Breast epithelium (tissue), 4 donors: Measurements from ENCODE around the gene ALDH1L1. TPM values are rescaled to one million over a fixed set of nuclear protein-coding genes. Genes with fewer than 3 reads are reported as not detected.

Experiments used
- DNase-seq, 2 donors: peaks; one replicate each; pipeline ENCODE4 v3.0.0-alpha.2; 2019; ENCODE audit warnings: low spot score in 2 of 2
- H3K27ac ChIP-seq, 2 donors: fragments of 200-600 bp; sonication (generic) in 1 of 2; one replicate each; pipeline ENCODE4 v1.5.1; 2016 to 2019; ENCODE audit warnings: mild to moderate bottlenecking in 1 of 2
- H3K27me3 ChIP-seq, 2 donors: fragments of 200-600 bp; sonication (generic) in 1 of 2; one replicate each; pipeline versions ENCODE4 v1.5.1 to v1.6.0; 2017 to 2019; ENCODE audit warnings: control low read depth in 1 of 2, mild to moderate bottlenecking in 1 of 2
- H3K36me3 ChIP-seq: fragments of 200-600 bp; one replicate; pipeline ENCODE4 v1.5.1; 2019
- H3K4me1 ChIP-seq, 2 donors: fragments of 200-600 bp; sonication (generic); one replicate each; pipeline ENCODE4 v1.5.1; 2016 to 2019; ENCODE audit warnings: control low read depth in 1 of 2
- H3K4me3 ChIP-seq, 3 donors: fragments of 200-600 bp; sonication (generic); 1 replicate in 2 of 3; 2 replicates in 1 of 3; pipeline ENCODE4 v1.5.1; 2016 to 2019; ENCODE audit warnings: mild to moderate bottlenecking in 3 of 3, moderate library complexity in 2 of 3
- H3K9me3 ChIP-seq, 2 donors: fragments of 200-600 bp; sonication (generic) in 1 of 2; one replicate each; pipeline ENCODE4 v1.5.1; 2016 to 2019; ENCODE audit warnings: control low read depth in 1 of 2
- CTCF ChIP-seq, 3 donors: fragments of 450-650 bp; IDR thresholded peaks; one replicate each; pipeline ENCODE4 v1.5.1; 2016 to 2017; ENCODE audit warnings: antibody characterized with exemption in 3 of 3, mild to moderate bottlenecking in 3 of 3, moderate library complexity in 3 of 3
- POLR2A ChIP-seq: fragments of 450-650 bp; IDR thresholded peaks from one replicate; pipeline ENCODE4 v1.6.1; 2016; ENCODE audit warnings: antibody characterized with exemption, mild to moderate bottlenecking, moderate library complexity
- POLR2AphosphoS5 ChIP-seq, 3 donors: sonication (generic); formaldehyde crosslinking; IDR thresholded peaks; one replicate each; pipeline ENCODE4 v1.6.1; 2017; ENCODE audit warnings: antibody characterized with exemption in 3 of 3
- intact Hi-C: fragments of 100-400 bp; cut with DNase I; formaldehyde crosslinking; loops from one replicate; pipeline ENCODE4 v1.15.1; 2023; ENCODE audit warnings: low total_unique reads
- total RNA-seq, 3 donors: library from RNA; depleted of rRNA; stranded (reverse); fragments of >200 nt; gene quantifications; one replicate each; pipeline ENCODE4 v1.1.0, GENCODE V29; 2016

Gene ALDH1L1
- total RNA-seq, 3 donors from 2014 or later: 10.8 to 88.3 (median 29.0) TPM

GRCh38 chr3:126130981-126131745 lies 49.2 kb downstream of the ALDH1L1 start:
- Histone ChIP-seq H3K9me3 (no peaks in the 10 kb centered on the region), H3K4me3 (no peak overlapping the region), H3K4me1 (peaks cover 0 to 4% of the 10 kb centered on the region in 2 donors), H3K36me3 (no peaks in the 10 kb centered on the region), H3K27me3 (no peaks in the 10 kb centered on the region), H3K27ac (no peak overlapping the region)
- intact Hi-C loops: no loop called here
- DNase-seq: peak in 1 of 2 donors; percentile 31
- TF ChIP-seq POLR2A: no peak
- no peak for TF ChIP-seq POLR2AphosphoS5 (IDR thresholded peaks at IDR 0.05)
- no peak for TF ChIP-seq CTCF (IDR thresholded peaks at IDR 0.05)

DNA sequence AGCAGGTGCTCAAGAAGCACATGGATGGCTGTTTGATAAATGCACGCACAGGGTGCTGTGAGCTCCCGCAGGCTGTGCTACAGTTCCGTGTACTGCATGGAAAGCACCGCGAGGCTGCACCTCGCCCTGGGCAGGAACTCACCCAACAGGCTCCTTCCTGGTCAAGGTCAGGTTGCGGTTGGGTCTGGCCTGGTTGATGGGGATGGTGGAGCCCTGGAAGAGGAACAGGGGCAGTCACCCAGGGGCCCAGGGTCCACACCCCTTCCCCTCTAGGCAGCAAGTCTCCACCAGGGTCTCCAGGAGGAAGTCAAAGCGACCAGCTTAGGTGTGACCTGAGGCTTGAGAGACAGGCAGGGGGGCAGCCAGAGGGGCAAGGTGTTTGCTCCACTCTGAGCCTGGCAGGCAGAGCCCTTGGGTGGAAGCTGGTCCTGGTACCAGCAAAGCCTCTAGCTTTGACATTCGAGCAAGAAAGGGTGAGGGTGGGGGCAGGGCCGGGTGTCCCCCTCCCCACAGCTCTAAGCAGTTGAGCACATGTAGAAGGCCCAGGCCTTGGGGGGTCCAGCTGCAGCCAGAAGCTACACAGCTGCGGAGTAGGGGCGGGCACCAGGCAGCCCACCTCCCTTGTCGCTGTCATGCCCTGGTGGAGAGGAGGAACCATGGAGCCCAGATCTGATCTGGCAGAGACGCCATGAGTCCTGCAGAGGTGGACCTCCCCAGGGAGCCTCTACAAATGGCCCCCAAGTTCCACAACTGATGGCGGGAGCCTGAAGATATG lies 50.1 kb downstream of the ALDH1L1 start:
- no peaks in the 10 kb centered on the region for H3K36me3 ChIP-seq
- no peak overlapping the region for H3K4me3 ChIP-seq
- no peaks in the 10 kb centered on the region for H3K9me3 ChIP-seq
- no peak overlapping the region for H3K27ac ChIP-seq
- DNase-seq: peak in 1 of 2 donors; percentile 51
- peaks cover 0 to 4% of the 10 kb centered on the region in 2 donors for H3K4me1 ChIP-seq
- no peaks in the 10 kb centered on the region for H3K27me3 ChIP-seq
- TF ChIP-seq CTCF (IDR thresholded peaks at IDR 0.05) (no peak), POLR2AphosphoS5 (IDR thresholded peaks at IDR 0.05) (no peak), POLR2A (no peak)
- intact Hi-C loops: no loop called here

- DNase-seq: peak; percentile 46 to 73
- H3K27me3 ChIP-seq: no peaks in the 10 kb centered on the region
- no peaks in the 10 kb centered on the region for H3K9me3 ChIP-seq
- H3K36me3 ChIP-seq: no peaks in the 10 kb centered on the region
- intact Hi-C loops: no loop called here
- H3K27ac ChIP-seq: no peak overlapping the region
- H3K4me1 ChIP-seq: peaks cover 0 to 4% of the 10 kb centered on the region in 2 donors
- no peak for TF ChIP-seq POLR2AphosphoS5 (IDR thresholded peaks at IDR 0.05)
- no peak for TF ChIP-seq POLR2A
- TF ChIP-seq CTCF (IDR thresholded peaks at IDR 0.05): no peak
- H3K4me3 ChIP-seq: no peak overlapping the region
These were observed 50.9 kb downstream of the ALDH1L1 start for GRCh38 chr3:126129398-126129891.

- DNase-seq: peak in 1 of 2 donors; percentile 35
- no peak for TF ChIP-seq POLR2AphosphoS5 (IDR thresholded peaks at IDR 0.05)
- no peak for TF ChIP-seq CTCF (IDR thresholded peaks at IDR 0.05)
- no peak for TF ChIP-seq POLR2A
- H3K27me3 ChIP-seq: no peaks in the 10 kb centered on the region
- H3K4me3 ChIP-seq: no peak overlapping the region
- no peaks in the 10 kb centered on the region for H3K36me3 ChIP-seq
- intact Hi-C loops: no loop called here
- no peak overlapping the region for H3K27ac ChIP-seq
- H3K4me1 ChIP-seq: peaks cover 0 to 4% of the 10 kb centered on the region in 2 donors
- H3K9me3 ChIP-seq: no peaks in the 10 kb centered on the region
These were observed 51.6 kb downstream of the ALDH1L1 start for GRCh38 chr3:126128504-126129397.
